PFSK-1 (cell line): ENCODE data around the gene SLC12A8.

Experiments used
- FOXP2 ChIP-seq: optimal IDR thresholded peaks from 2 replicates; pipeline ENCODE3; 2011; ENCODE audit warnings: borderline replicate concordance, control low read depth, inconsistent platforms; ENCODE audit not compliant: insufficient read depth; ENCODE audit errors: extremely low read length, extremely low read depth
- POLR2AphosphoS5 ChIP-seq: IDR thresholded peaks from 2 replicates; pipeline ENCODE4 v1.6.1; 2012; ENCODE audit warnings: low read depth, mild to moderate bottlenecking, control low read depth, low read length, moderate library complexity
- SIN3A ChIP-seq: IDR thresholded peaks from 2 replicates; pipeline ENCODE4 v1.6.1; 2012; ENCODE audit warnings: mild to moderate bottlenecking, low read length, moderate library complexity, borderline replicate concordance; ENCODE audit not compliant: insufficient read depth
- TAF1 ChIP-seq: IDR thresholded peaks from 2 replicates; pipeline ENCODE4 v1.6.1; 2012; ENCODE audit warnings: low read length, control low read depth, borderline replicate concordance; ENCODE audit not compliant: insufficient read depth
- TF ChIP-seq, protein P1 (sequence below), 2 experiments: IDR thresholded peaks; 2 replicates each; pipeline versions ENCODE4 v1.6.1 to v1.8.0; 2011 to 2012; ENCODE audit warnings: low read depth in 2 of 2, low read length in 2 of 2, control low read depth in 1 of 2, inconsistent platforms in 1 of 2, mild to moderate bottlenecking in 1 of 2, moderate library complexity in 1 of 2; ENCODE audit not compliant: insufficient read depth in 1 of 2

The SLC12A8 gene

DNA sequence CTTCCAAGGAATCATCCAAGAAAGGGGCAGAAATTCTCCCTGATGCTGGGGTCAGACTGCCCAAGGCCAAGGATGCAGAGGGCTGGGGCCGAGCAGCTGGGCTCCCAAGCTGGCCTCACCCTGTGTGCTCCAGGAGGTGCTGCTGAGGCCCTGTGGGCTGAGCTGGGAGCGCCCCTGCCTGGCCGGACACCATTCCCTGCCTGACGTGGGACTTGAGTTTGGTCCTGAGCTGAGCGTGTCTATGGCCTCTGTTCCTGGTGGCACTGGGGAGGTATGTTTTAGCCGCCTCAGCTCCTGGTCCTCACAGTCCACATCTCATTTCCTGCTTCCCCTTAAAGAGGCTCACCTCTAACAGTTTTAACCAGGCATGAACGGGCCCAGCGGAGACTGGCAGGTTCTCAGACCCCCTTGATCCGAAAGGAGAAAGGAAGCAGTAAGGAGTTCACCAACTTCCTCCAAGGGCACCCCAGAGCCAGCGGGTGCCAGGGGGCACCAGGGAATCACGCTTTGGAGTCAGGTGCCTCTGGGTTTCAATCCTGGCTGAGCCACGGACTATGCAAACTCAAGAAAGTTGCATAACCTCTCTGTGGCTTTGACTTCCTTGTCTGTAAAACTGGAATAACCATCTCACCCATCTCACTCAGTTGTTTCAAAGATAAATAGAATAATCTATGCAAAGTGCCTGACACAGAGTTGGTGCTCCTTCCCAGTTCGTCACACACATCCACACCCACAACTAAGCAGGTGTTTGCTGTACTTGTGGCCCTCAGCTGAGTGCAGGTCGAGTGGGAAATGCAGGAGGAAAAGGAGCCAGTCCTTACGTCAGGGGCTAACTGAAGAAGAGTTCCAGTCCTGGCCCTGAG is 48.6 kb downstream of the SLC12A8 start:
- no peak for TF ChIP-seq SIN3A
- TF ChIP-seq POLR2AphosphoS5, result no peak

DNA sequence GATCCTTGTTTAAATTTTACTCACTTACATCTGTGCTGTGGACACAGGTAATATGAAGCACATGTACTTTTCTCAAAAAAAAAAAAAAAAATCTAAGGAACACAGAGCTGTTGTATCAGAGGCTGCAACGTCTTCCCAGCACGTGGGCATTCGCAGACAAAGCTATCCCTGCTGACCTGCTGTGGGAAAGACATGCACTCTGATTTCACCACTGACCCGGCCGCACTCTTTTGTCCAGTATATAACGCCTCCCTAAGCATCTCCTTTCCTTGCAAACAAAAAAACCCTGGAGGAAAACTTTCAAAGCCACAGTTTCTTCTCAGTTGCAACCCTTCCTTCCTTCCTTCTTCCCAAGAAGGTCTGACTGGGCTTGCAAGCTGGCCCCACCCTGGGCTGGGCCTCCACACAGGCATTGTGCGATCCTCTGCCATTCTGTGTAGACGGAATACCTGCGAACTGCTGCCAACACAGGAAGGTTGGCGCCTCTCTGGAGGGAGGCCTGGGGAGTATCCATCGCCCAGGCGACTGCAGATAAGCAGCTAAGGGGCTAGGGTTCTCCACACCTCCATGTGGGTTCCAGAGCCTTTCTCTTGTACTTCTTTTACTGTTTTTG is 50.8 kb downstream of the SLC12A8 start:
- no peak for TF ChIP-seq SIN3A

DNA sequence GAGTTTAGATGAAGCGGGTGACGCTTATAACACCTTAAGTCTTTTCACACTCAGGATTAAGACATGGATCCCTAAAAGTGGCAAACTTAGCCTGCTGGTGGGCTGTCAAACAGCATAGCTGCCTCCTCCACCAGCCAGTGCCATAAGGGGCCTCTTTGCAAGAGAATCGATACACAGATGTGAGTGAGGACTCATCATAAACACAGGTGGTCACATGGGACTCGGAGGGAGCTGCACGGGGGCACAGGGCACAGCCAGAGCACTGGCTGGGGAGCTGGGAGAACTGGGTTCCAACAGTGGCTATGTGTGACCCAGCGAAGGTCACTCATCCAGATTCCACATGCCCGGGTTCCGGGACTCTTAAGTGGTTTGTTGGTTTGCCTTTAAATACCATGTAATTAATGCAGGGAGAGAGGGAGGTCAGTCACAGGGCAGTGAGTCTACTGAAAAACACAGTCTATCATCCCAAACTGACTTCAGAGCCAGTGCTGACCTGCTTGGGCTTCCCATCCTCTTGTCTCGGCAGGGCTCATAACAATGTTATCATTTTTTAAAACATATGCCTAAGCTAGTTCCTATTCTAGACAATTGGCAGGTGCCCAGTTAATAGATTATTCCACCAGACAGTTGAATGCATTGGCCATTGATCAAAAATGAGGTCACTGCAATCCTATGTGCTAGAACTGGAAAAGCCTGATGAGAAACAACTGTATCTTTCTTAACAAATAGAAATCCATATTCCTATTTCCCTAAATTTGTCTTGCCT is 51.8 kb downstream of the SLC12A8 start:
- TF ChIP-seq TAF1 (no peak), FOXP2 (no peak), SIN3A (no peak), POLR2AphosphoS5 (no peak)
- TF ChIP-seq, protein P1, sequence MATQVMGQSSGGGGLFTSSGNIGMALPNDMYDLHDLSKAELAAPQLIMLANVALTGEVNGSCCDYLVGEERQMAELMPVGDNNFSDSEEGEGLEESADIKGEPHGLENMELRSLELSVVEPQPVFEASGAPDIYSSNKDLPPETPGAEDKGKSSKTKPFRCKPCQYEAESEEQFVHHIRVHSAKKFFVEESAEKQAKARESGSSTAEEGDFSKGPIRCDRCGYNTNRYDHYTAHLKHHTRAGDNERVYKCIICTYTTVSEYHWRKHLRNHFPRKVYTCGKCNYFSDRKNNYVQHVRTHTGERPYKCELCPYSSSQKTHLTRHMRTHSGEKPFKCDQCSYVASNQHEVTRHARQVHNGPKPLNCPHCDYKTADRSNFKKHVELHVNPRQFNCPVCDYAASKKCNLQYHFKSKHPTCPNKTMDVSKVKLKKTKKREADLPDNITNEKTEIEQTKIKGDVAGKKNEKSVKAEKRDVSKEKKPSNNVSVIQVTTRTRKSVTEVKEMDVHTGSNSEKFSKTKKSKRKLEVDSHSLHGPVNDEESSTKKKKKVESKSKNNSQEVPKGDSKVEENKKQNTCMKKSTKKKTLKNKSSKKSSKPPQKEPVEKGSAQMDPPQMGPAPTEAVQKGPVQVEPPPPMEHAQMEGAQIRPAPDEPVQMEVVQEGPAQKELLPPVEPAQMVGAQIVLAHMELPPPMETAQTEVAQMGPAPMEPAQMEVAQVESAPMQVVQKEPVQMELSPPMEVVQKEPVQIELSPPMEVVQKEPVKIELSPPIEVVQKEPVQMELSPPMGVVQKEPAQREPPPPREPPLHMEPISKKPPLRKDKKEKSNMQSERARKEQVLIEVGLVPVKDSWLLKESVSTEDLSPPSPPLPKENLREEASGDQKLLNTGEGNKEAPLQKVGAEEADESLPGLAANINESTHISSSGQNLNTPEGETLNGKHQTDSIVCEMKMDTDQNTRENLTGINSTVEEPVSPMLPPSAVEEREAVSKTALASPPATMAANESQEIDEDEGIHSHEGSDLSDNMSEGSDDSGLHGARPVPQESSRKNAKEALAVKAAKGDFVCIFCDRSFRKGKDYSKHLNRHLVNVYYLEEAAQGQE (IDR thresholded peaks at IDR 0.05; ENCODE audit: insufficient read depth in 1 of 2, low read depth in 2 of 2, low read length in 2 of 2), result no peak

DNA sequence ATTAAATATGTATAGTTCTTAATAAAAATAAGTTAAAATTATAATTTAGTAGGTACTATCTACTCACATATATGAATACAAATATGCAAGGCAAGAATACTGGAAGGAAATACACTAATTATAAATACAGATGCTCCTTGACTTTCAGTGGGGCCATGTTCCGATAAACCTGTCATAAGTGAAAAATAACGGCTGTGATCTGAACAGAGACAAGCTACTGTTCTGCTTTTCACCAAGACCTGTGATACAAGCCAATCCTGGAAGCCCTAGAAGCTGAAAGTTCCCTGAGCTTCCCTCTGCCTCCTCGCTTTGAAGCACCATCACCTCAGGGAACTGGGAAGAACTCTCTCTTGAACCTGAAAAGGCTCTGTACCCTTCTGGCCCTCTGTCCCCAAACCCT is 55.4 kb downstream of the SLC12A8 start:
- TF ChIP-seq FOXP2 (no peak), SIN3A (no peak)

DNA sequence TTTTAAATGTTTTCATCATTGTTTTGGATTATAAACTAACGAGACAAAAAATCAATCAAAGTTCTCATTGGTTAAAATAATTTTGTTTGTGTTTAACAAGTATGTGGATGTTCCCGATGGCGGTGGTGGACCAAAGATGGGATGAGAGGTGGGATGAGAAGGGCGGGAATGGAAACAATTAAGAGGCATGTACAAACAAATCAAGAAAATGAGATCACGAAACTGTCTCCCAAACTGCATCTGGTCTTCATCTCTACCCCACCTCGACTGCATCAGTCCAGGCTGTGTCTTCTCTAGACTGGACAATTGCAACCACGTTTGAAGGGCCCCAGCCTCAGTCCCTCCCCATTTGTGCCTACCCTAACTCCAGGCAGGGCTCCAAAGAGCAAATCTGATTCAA is 56.1 kb downstream of the SLC12A8 start:
- TF ChIP-seq TAF1, result no peak
- no peak for TF ChIP-seq POLR2AphosphoS5
- no peak for TF ChIP-seq FOXP2
- TF ChIP-seq SIN3A, result no peak
- TF ChIP-seq, protein P1 (IDR thresholded peaks at IDR 0.05; ENCODE audit: insufficient read depth in 1 of 2, low read depth in 2 of 2, low read length in 2 of 2), result no peak

DNA sequence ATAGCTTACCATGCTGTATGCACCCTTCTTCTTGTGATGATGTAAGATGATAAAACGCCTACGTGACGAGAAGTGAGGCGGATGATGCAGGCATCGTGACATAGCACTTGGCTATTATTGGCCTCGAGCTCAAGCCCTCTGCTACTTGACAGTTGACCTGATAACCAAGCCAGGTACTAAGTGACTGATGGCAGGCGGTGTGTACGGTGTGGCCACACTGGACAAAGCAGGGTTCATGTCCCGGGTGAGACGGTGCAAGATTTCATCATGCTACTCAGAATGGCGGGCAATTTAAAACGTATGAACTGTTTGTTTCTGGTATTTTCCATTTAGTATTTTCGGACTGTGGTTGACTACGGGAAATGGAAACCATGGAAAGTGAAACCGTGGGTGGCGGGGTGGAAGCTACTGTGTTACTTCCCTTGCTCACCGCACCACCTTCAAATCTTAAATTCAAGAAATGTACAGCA is 57.7 kb downstream of the SLC12A8 start:
- TF ChIP-seq SIN3A, result no peak
- TF ChIP-seq POLR2AphosphoS5, result no peak
- no peak for TF ChIP-seq FOXP2
- TF ChIP-seq TAF1, result no peak
- TF ChIP-seq, protein P1 (IDR thresholded peaks at IDR 0.05; ENCODE audit: insufficient read depth in 1 of 2, low read depth in 2 of 2, low read length in 2 of 2), result no peak
